ENCODE data around the gene EIF2D. TPM values are rescaled to one million over a fixed set of nuclear protein-coding genes. Genes with fewer than 3 reads are reported as not detected.
A peak's percentile ranks its signal among the peaks of the same experiment; 100 is the strongest.

The EIF2D gene
- total RNA-seq, 1 donor from 2014 or later = 19.5 TPM

GRCh38 chr1:206563367-206564207 is 48.7 kb downstream of the EIF2D start:
- Mint-ChIP-seq H3K27me3 (ENCODE audit: unreplicated experiment) (peaks cover 3% of the 10 kb centered on the region), H3K4me1 (ENCODE audit: low read depth, unreplicated experiment) (peaks cover 16% of the 10 kb centered on the region), H3K36me3 (ENCODE audit: unreplicated experiment) (no peaks in the 10 kb centered on the region), H3K4me3 (ENCODE audit: unreplicated experiment) (no peak overlapping the region), H3K27ac (ENCODE audit: unreplicated experiment) (no peak overlapping the region), H3K9me3 (ENCODE audit: unreplicated experiment) (peaks cover 3% of the 10 kb centered on the region)
- DNase-seq = no peak
- no peak for TF ChIP-seq CTCF (IDR thresholded peaks at IDR 0.05; ENCODE audit: partially characterized antibody, unreplicated experiment)

GRCh38 chr1:206560007-206560716 is 52.1 kb downstream of the EIF2D start:
- peak overlapping the region; percentile 13 for H3K4me3 Mint-ChIP-seq (ENCODE audit: unreplicated experiment)
- H3K27ac Mint-ChIP-seq (ENCODE audit: unreplicated experiment) = no peak overlapping the region

GRCh38 chr1:206559672-206559995 is 52.6 kb downstream of the EIF2D start:
- Mint-ChIP-seq H3K27me3 (ENCODE audit: unreplicated experiment) (peaks cover 3% of the 10 kb centered on the region), H3K4me1 (ENCODE audit: low read depth, unreplicated experiment) (peaks cover 24% of the 10 kb centered on the region), H3K36me3 (ENCODE audit: unreplicated experiment) (no peaks in the 10 kb centered on the region), H3K27ac (ENCODE audit: unreplicated experiment) (no peak overlapping the region), H3K9me3 (ENCODE audit: unreplicated experiment) (peaks cover 3% of the 10 kb centered on the region), H3K4me3 (ENCODE audit: unreplicated experiment) (peak overlapping the region; percentile 13)
- DNase-seq = no peak
- no peak for TF ChIP-seq CTCF (IDR thresholded peaks at IDR 0.05; ENCODE audit: partially characterized antibody, unreplicated experiment)

More at GRCh38 chr1:206560007-206560716, 52.1 kb downstream of the EIF2D start:
- TF ChIP-seq CTCF (IDR thresholded peaks at IDR 0.05; ENCODE audit: partially characterized antibody, unreplicated experiment) = no peak
- peaks cover 24% of the 10 kb centered on the region for H3K4me1 Mint-ChIP-seq (ENCODE audit: low read depth, unreplicated experiment)
- no peaks in the 10 kb centered on the region for H3K36me3 Mint-ChIP-seq (ENCODE audit: unreplicated experiment)
- H3K27me3 Mint-ChIP-seq (ENCODE audit: unreplicated experiment) = peaks cover 6% of the 10 kb centered on the region
- DNase-seq = no peak
- H3K9me3 Mint-ChIP-seq (ENCODE audit: unreplicated experiment) = peaks cover 3% of the 10 kb centered on the region

- Mint-ChIP-seq H3K36me3 (ENCODE audit: unreplicated experiment) (no peaks in the 10 kb centered on the region), H3K4me3 (ENCODE audit: unreplicated experiment) (no peak overlapping the region), H3K4me1 (ENCODE audit: low read depth, unreplicated experiment) (peaks cover 24% of the 10 kb centered on the region), H3K27me3 (ENCODE audit: unreplicated experiment) (peaks cover 3% of the 10 kb centered on the region), H3K9me3 (ENCODE audit: unreplicated experiment) (no peaks in the 10 kb centered on the region), H3K27ac (ENCODE audit: unreplicated experiment) (no peak overlapping the region)
- DNase-seq = no peak
- TF ChIP-seq CTCF (IDR thresholded peaks at IDR 0.05; ENCODE audit: partially characterized antibody, unreplicated experiment) = no peak
These were observed 53.2 kb downstream of the EIF2D start for GRCh38 chr1:206558794-206559671.

All from glutamatergic neuron (in vitro differentiated cells).